Thyroid gland (tissue), 4 donors: Measurements from ENCODE around the gene ST6GALNAC3.

Experiments used
- CTCF ChIP-seq, 6 experiments: fragments of 200-600 bp in 3 of 6; fragments of 450-650 bp in 3 of 6; sonication (generic) in 3 of 6; IDR thresholded peaks; one replicate each; pipeline ENCODE4 v1.5.1; 2016 to 2019; ENCODE audit warnings: antibody characterized with exemption in 6 of 6, mild to moderate bottlenecking in 2 of 6, inconsistent platforms in 1 of 6, moderate library complexity in 1 of 6
- POLR2A ChIP-seq, 2 donors: fragments of 450-650 bp; IDR thresholded peaks; one replicate each; pipeline ENCODE4 v1.6.1; 2017; ENCODE audit warnings: antibody characterized with exemption in 2 of 2, mild to moderate bottlenecking in 2 of 2, moderate library complexity in 1 of 2

DNA sequence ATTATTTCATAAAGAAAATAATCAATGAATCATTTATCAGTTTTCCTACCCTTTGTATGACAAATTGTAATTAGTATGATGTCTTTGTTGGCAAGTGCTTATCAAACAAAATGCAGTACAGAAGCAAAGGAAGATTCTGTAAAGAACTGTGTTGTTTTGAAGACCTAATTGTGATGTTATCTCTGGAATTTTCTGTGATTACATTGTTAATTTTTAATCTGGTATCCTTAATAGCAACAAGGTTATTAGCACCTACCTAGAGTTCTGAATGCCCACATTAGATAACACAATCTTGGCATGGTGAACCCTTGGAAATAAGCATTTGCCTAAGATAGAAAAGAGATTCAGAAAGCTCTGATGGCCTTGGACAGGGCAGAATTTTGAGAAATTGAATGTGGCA, 518.6 kb downstream of the ST6GALNAC3 start:
- TF ChIP-seq POLR2A (IDR thresholded peaks at IDR 0.05) (no peak), CTCF (IDR thresholded peaks at IDR 0.05) (no peak)
